GM23248 (cell line): ENCODE measurements around the gene PLAU. TPM values are rescaled to one million over a fixed set of nuclear protein-coding genes. Genes with fewer than 3 reads are reported as not detected.

Experiments
- DNase-seq: peaks from one replicate; pipeline ENCODE4 v3.0.0-alpha.2; 2015
- H2AFZ ChIP-seq: fragments of 200-600 bp; sonication (generic); 2 replicates; pipeline ENCODE4 v1.6.1; 2016; ENCODE audit warnings: antibody characterized with exemption
- H3F3A ChIP-seq: fragments of 200-600 bp; sonication (generic); 2 replicates; pipeline ENCODE4 v1.6.1; 2016; ENCODE audit warnings: mild to moderate bottlenecking, antibody characterized with exemption, mixed run types; ENCODE audit not compliant: insufficient read depth
- H3K27ac ChIP-seq: fragments of 200-600 bp; sonication (generic); 2 replicates; pipeline ENCODE4 v1.5.1; 2016; ENCODE audit warnings: mild to moderate bottlenecking
- H3K27me3 ChIP-seq: fragments of 200-600 bp; sonication (generic); replicated peaks from 2 replicates; pipeline ENCODE4 v1.6.1; 2016; ENCODE audit warnings: mild to moderate bottlenecking; ENCODE audit not compliant: insufficient read depth
- H3K36me3 ChIP-seq: fragments of 200-600 bp; sonication (generic); 2 replicates; pipeline ENCODE4 v1.6.1; 2016; ENCODE audit warnings: low read depth, mild to moderate bottlenecking
- H3K4me1 ChIP-seq: fragments of 200-600 bp; sonication (generic); 2 replicates; pipeline ENCODE4 v1.6.1; 2016; ENCODE audit warnings: mild to moderate bottlenecking; ENCODE audit not compliant: insufficient read depth
- H3K4me2 ChIP-seq: fragments of 200-600 bp; sonication (generic); one replicate; pipeline ENCODE4 v1.6.1; 2016; ENCODE audit warnings: mild to moderate bottlenecking; ENCODE audit not compliant: unreplicated experiment
- H3K4me3 ChIP-seq: fragments of 200-600 bp; sonication (generic); 2 replicates; pipeline ENCODE4 v1.5.1; 2016; ENCODE audit warnings: mild to moderate bottlenecking
- H3K79me2 ChIP-seq: fragments of 200-600 bp; sonication (generic); 2 replicates; pipeline ENCODE4 v1.6.1; 2016; ENCODE audit warnings: mild to moderate bottlenecking; ENCODE audit not compliant: insufficient read depth
- H3K9ac ChIP-seq: fragments of 200-600 bp; sonication (generic); 2 replicates; pipeline ENCODE4 v1.6.1; 2016; ENCODE audit warnings: mild to moderate bottlenecking
- H3K9me2 ChIP-seq: fragments of 200-600 bp; sonication (generic); 2 replicates; pipeline ENCODE4 v1.6.1; 2016; ENCODE audit warnings: mixed run types, mild to moderate bottlenecking, moderate library complexity; ENCODE audit not compliant: insufficient read depth
- H3K9me3 ChIP-seq: fragments of 200-600 bp; sonication (generic); one replicate; pipeline ENCODE4 v1.6.1; 2017; ENCODE audit warnings: low read depth
- H4K20me1 ChIP-seq: fragments of 200-600 bp; sonication (generic); 2 replicates; pipeline ENCODE4 v1.6.0; 2016; ENCODE audit not compliant: insufficient read depth
- EZH2 ChIP-seq: fragments of 200-600 bp; sonication (generic); IDR thresholded peaks from 2 replicates; pipeline ENCODE4 v1.6.1; 2018; ENCODE audit warnings: antibody characterized with exemption, mild to moderate bottlenecking; ENCODE audit not compliant: insufficient read depth, poor library complexity, severe bottlenecking
- EZH2phosphoT487 ChIP-seq: fragments of 200-600 bp; sonication (generic); IDR thresholded peaks from 2 replicates; pipeline ENCODE4 v1.6.1; 2018; ENCODE audit warnings: antibody characterized with exemption, moderate library complexity, mild to moderate bottlenecking, low read depth; ENCODE audit not compliant: insufficient read depth
- WGBS, 2 experiments: methylation state at CpG; one replicate each; pipeline ENCODE4 v1.1.6; 2015 to 2017; ENCODE audit warnings: low lambda C conversion rate in 2 of 2, low coverage in 1 of 2; ENCODE audit errors: missing lambda C conversion rate in 2 of 2; 5-methylcytosine and 5-hydroxymethylcytosine counted together
- in situ Hi-C: fragments of 300-500 bp; cut with MboI; formaldehyde crosslinking; loops from 2 replicates; pipeline ENCODE4 v1.15.0; 2020
- polyA plus RNA-seq: library from polyadenylated mRNA; unstranded; fragments of >200 nt; fragmentation: Nextera tagmentation; extraction: Ambion mirVana; gene quantifications from 2 replicates; pipeline ENCODE4 v1.2.1, GENCODE V29; 2016
- total RNA-seq: library from RNA; depleted of rRNA; stranded (reverse); fragments of >200 nt; shearing (Covaris generic); gene quantifications from 2 replicates; pipeline ENCODE4 v1.2.3, GENCODE V29; 2014

The PLAU gene
- total and polyA plus RNA-seq, 2 experiments from 2014 or later, result 13.3 to 26.1 TPM

- no peak overlapping the region for H3K9ac ChIP-seq
- H4K20me1 ChIP-seq, result no peaks in the 10 kb centered on the region
- 83 to 100% methylated on average over 1 of the region's 1 CpG for WGBS, 2 experiments
- no peak overlapping the region for H3K4me3 ChIP-seq
- peaks cover 41% of the 10 kb centered on the region for H3K4me1 ChIP-seq
- no peak overlapping the region for H3K4me2 ChIP-seq
- DNase-seq, result no peak
- H2AFZ ChIP-seq, result no peak overlapping the region
- no peaks in the 10 kb centered on the region for H3K9me2 ChIP-seq
- H3K9me3 ChIP-seq, result no peaks in the 10 kb centered on the region
- H3K36me3 ChIP-seq, result no peaks in the 10 kb centered on the region
- H3K27ac ChIP-seq, result no peak overlapping the region
- peaks cover 37% of the 10 kb centered on the region for H3F3A ChIP-seq
- no peaks in the 10 kb centered on the region for H3K27me3 ChIP-seq
- TF ChIP-seq EZH2phosphoT487 (no peak), EZH2 (no peak)
- H3K79me2 ChIP-seq, result no peaks in the 10 kb centered on the region
- in situ Hi-C loops, result loop anchor here (25.0 kb wide), 1 partner anchor 190 kb away; no protein-coding TSS in a partner anchor
Observed at GRCh38 chr10:73897693-73898092, 13.2 kb upstream of the PLAU start.

- no peaks in the 10 kb centered on the region for H4K20me1 ChIP-seq
- in situ Hi-C loops, result loop anchor here (25.0 kb wide), 1 partner anchor 188 kb away; no protein-coding TSS in a partner anchor
- no peaks in the 10 kb centered on the region for H3K79me2 ChIP-seq
- H3K27me3 ChIP-seq, result no peaks in the 10 kb centered on the region
- peak overlapping the region; percentile 46 for H3K4me2 ChIP-seq
- peak overlapping the region; percentile 24; the same call in 1 of the 2 replicates for H3K27ac ChIP-seq
- H3K9me3 ChIP-seq, result no peaks in the 10 kb centered on the region
- no peak overlapping the region for H3K4me3 ChIP-seq
- no peak overlapping the region for H2AFZ ChIP-seq
- DNase-seq, result peak; percentile 32
- H3K9ac ChIP-seq, result no peak overlapping the region
- H3K9me2 ChIP-seq, result no peaks in the 10 kb centered on the region
- H3K36me3 ChIP-seq, result no peaks in the 10 kb centered on the region
- peaks cover 30% of the 10 kb centered on the region for H3K4me1 ChIP-seq
- WGBS, 2 experiments, result 38% methylated on average over 2 of the region's 2 CpGs
- H3F3A ChIP-seq, result peaks cover 33% of the 10 kb centered on the region
- TF ChIP-seq EZH2phosphoT487, result no peak
- no peak for TF ChIP-seq EZH2
Observed at GRCh38 chr10:73898730-73899410, 12.1 kb upstream of the PLAU start.

- in situ Hi-C loops, result loop anchor here (25.0 kb wide), 1 partner anchor 188 kb away; no protein-coding TSS in a partner anchor
- Histone ChIP-seq H3K9me3 (no peaks in the 10 kb centered on the region), H3K4me2 (peak overlapping the region; percentile 46), H3F3A (peaks cover 28% of the 10 kb centered on the region), H3K79me2 (no peaks in the 10 kb centered on the region), H3K4me1 (peaks cover 24% of the 10 kb centered on the region), H3K36me3 (no peaks in the 10 kb centered on the region), H3K27me3 (no peaks in the 10 kb centered on the region), H3K4me3 (no peak overlapping the region), H3K27ac (peak overlapping the region; percentile 24; the same call in 1 of the 2 replicates), H4K20me1 (no peaks in the 10 kb centered on the region), H2AFZ (no peak overlapping the region), H3K9ac (no peak overlapping the region), H3K9me2 (no peaks in the 10 kb centered on the region)
- TF ChIP-seq EZH2phosphoT487, result peak; percentile 76; the same call in 1 of the 2 replicates
- TF ChIP-seq EZH2, result no peak
- DNase-seq, result peak; percentile 96
- WGBS, 2 experiments, result 16 to 17% methylated on average over 4 of the region's 4 CpGs
Observed at GRCh38 chr10:73899423-73899822, 11.5 kb upstream of the PLAU start.

GRCh38 chr10:73900064-73900463, 10.9 kb upstream of the PLAU start:
- Histone ChIP-seq H3K9me2 (no peaks in the 10 kb centered on the region), H3K4me1 (peaks cover 18% of the 10 kb centered on the region), H2AFZ (no peak overlapping the region), H3K27ac (no peak overlapping the region), H3K9me3 (no peaks in the 10 kb centered on the region), H3K4me3 (no peak overlapping the region), H3K27me3 (no peaks in the 10 kb centered on the region), H3K9ac (no peak overlapping the region), H4K20me1 (no peaks in the 10 kb centered on the region), H3K36me3 (no peaks in the 10 kb centered on the region), H3F3A (peaks cover 25% of the 10 kb centered on the region), H3K4me2 (no peak overlapping the region), H3K79me2 (no peaks in the 10 kb centered on the region)
- DNase-seq, result no peak
- TF ChIP-seq EZH2phosphoT487, result no peak
- no peak for TF ChIP-seq EZH2
- WGBS, 2 experiments, result 89 to 91% methylated on average over 5 of the region's 5 CpGs
- in situ Hi-C loops, result no loop called here
